B cell (primary cell): ENCODE measurements around the gene MRPL16. TPM values are rescaled to one million over a fixed set of nuclear protein-coding genes. Genes with fewer than 3 reads are reported as not detected.

ENCODE experiments used
- ATAC-seq: fragments of 200-7000 bp; cut with Tn5 transposase; one replicate; pipeline ENCODE4 v1.10.0; 2021; ENCODE audit warnings: low read depth, mild to moderate bottlenecking, moderate number of reproducible peaks, moderate library complexity
- CTCF ChIA-PET: fragments of 350-600 bp; sonication (Branson Sonifier 250); formaldehyde crosslinking; loops from one replicate; lab custom pipeline; 2021; ENCODE audit warnings: antibody characterized with exemption, inconsistent platforms; lab: Charles Lee
- POLR2A ChIA-PET: fragments of 350-600 bp; sonication (Branson Sonifier 250); formaldehyde crosslinking; loops from one replicate; lab custom pipeline; 2021; ENCODE audit warnings: antibody characterized with exemption; lab: Charles Lee
- DNase-seq: peaks from one replicate; pipeline ENCODE4 v3.0.0; 2013
- H2AFZ ChIP-seq: 2 replicates; pipeline ENCODE4 v1.6.1; 2012; ENCODE audit warnings: mild to moderate bottlenecking, low read depth, low read length; ENCODE audit not compliant: insufficient read depth, poor library complexity, severe bottlenecking
- H3K27ac ChIP-seq, 2 donors: 1 replicate in 1 of 2; 2 replicates in 1 of 2; pipeline ENCODE4 v1.5.1; 2012 to 2013; ENCODE audit warnings: low read length in 2 of 2, mild to moderate bottlenecking in 2 of 2, moderate library complexity in 1 of 2
- H3K27me3 ChIP-seq, 4 experiments: fragments of 200-600 bp in 1 of 4; sonication (generic) in 1 of 4; replicated peaks in 1 of 4; 1 replicate in 2 of 4; 2 replicates in 2 of 4; pipeline versions ENCODE4 v1.6.1 to v1.7.0; 2013 to 2016; ENCODE audit warnings: low read length in 3 of 4, mild to moderate bottlenecking in 2 of 4, mixed read lengths in 1 of 4, moderate library complexity in 1 of 4; ENCODE audit not compliant: insufficient read depth in 4 of 4, control insufficient read depth in 3 of 4; ENCODE audit errors: control extremely low read depth in 1 of 4
- H3K36me3 ChIP-seq, 2 experiments: replicated peaks in 1 of 2; 1 replicate in 1 of 2; 2 replicates in 1 of 2; pipeline versions ENCODE4 v1.6.1 to v1.7.1; 2013; ENCODE audit warnings: low read length in 1 of 2; ENCODE audit not compliant: insufficient read depth in 2 of 2, control insufficient read depth in 1 of 2; ENCODE audit errors: control extremely low read depth in 1 of 2, extremely low read depth in 1 of 2
- H3K4me1 ChIP-seq, 2 donors: fragments of 200-600 bp in 1 of 2; sonication (generic) in 1 of 2; 1 replicate in 1 of 2; 2 replicates in 1 of 2; pipeline versions ENCODE4 v1.5.1 to v1.6.1; 2013 to 2017; ENCODE audit warnings: low read length in 2 of 2; ENCODE audit not compliant: control insufficient read depth in 2 of 2, insufficient read depth in 2 of 2
- H3K4me2 ChIP-seq: replicated peaks from 2 replicates; pipeline ENCODE3; 2012; ENCODE audit warnings: mild to moderate bottlenecking, low read depth, low read length; ENCODE audit not compliant: poor library complexity, severe bottlenecking
- H3K4me3 ChIP-seq, 5 experiments: fragments of 200-600 bp in 1 of 5; sonication (generic) in 1 of 5; 1 replicate in 3 of 5; 2 replicates in 2 of 5; pipeline versions ENCODE4 v1.5.1 to v1.7.0; 2011 to 2016; ENCODE audit warnings: low read length in 4 of 5, mild to moderate bottlenecking in 4 of 5, low read depth in 2 of 5, control low read depth in 1 of 5, moderate library complexity in 1 of 5; ENCODE audit not compliant: insufficient read depth in 1 of 5; ENCODE audit errors: control extremely low read depth in 1 of 5, extremely low read depth in 1 of 5
- H3K79me2 ChIP-seq: fragments of 200-600 bp; sonication (generic); one replicate; pipeline ENCODE4 v1.6.0; 2016; ENCODE audit warnings: low read length; ENCODE audit not compliant: control insufficient read depth, insufficient read depth
- H3K9ac ChIP-seq: fragments of 200-600 bp; sonication (generic); 2 replicates; pipeline ENCODE4 v1.6.1; 2017; ENCODE audit warnings: mild to moderate bottlenecking, low read length, moderate library complexity
- H3K9me3 ChIP-seq, 3 donors: one replicate each; pipeline versions ENCODE4 v1.6.1 to v1.7.1; 2013; ENCODE audit warnings: low read length in 2 of 3; ENCODE audit not compliant: control insufficient read depth in 2 of 3, insufficient read depth in 1 of 3; ENCODE audit errors: control extremely low read depth in 1 of 3
- H4K20me1 ChIP-seq: 2 replicates; pipeline ENCODE4 v1.6.0; 2012; ENCODE audit warnings: mild to moderate bottlenecking, low read length; ENCODE audit not compliant: insufficient read depth, control insufficient read depth, poor library complexity, severe bottlenecking
- H3K27ac Mint-ChIP-seq: one replicate; pipeline ENCODE4 v1.8.0; 2021; ENCODE audit warnings: mixed read lengths
- H3K27me3 Mint-ChIP-seq: one replicate; pipeline ENCODE4 v1.8.0; 2021; ENCODE audit warnings: mixed read lengths
- H3K4me1 Mint-ChIP-seq: one replicate; pipeline ENCODE4 v1.8.0; 2021; ENCODE audit warnings: mixed read lengths
- H3K4me3 Mint-ChIP-seq: one replicate; pipeline ENCODE4 v1.8.0; 2021; ENCODE audit warnings: mixed read lengths
- H3K9me3 Mint-ChIP-seq: one replicate; pipeline ENCODE4 v1.8.0; 2022; ENCODE audit warnings: mixed read lengths; ENCODE audit not compliant: insufficient read depth
- CTCF ChIP-seq: fragments of 200-600 bp; IDR thresholded peaks from one replicate; pipeline ENCODE4 v1.8.0; 2022; ENCODE audit warnings: antibody characterized with exemption, mild to moderate bottlenecking
- EZH2 ChIP-seq: IDR thresholded peaks from 2 replicates; pipeline ENCODE4 v1.6.1; 2012; ENCODE audit warnings: borderline replicate concordance, low read depth, mild to moderate bottlenecking, moderate library complexity, low read length; ENCODE audit not compliant: insufficient read depth, poor library complexity, severe bottlenecking
- WGBS: methylation state at CpG from one replicate; pipeline ENCODE4 v1.1.5; 2013; ENCODE audit warnings: missing lambda C conversion rate; ENCODE audit not compliant: insufficient coverage; 5-methylcytosine and 5-hydroxymethylcytosine counted together
- intact Hi-C: fragments of 100-400 bp; cut with micrococcal nuclease; formaldehyde crosslinking; loops from one replicate; pipeline ENCODE4 v1.10.0; 2022
- polyA plus RNA-seq: library from polyadenylated mRNA; depleted of rRNA; stranded (reverse); fragments of >200 nt; gene quantifications from 2 replicates; pipeline ENCODE4 v1.2.3, GENCODE V29; 2012
- total RNA-seq, 2 donors: library from RNA; stranded (reverse); fragments of 120-200 nt in 1 of 2; gene quantifications; 1 replicate in 1 of 2; 2 replicates in 1 of 2; pipeline versions ENCODE4 v1.2.3 to v1.2.4, GENCODE V29; 2013 to 2022

MRPL16 gene
- total and polyA plus RNA-seq, 2 donors (not counting 1 experiment from before 2014, with no cell fraction given): 38.3 to 41.0 TPM

GRCh38 chr11:59822989-59823566, 12.5 kb upstream of the MRPL16 start:
- no peaks in the 10 kb centered on the region for H3K9me3 Mint-ChIP-seq

More at GRCh38 chr11:59822989-59823566, 12.5 kb upstream of the MRPL16 start:
- H4K20me1 ChIP-seq: no peaks in the 10 kb centered on the region
- peak overlapping the region; percentile 57 for H2AFZ ChIP-seq
- no peaks in the 10 kb centered on the region for H3K27me3 ChIP-seq
- no peak overlapping the region for H3K27ac ChIP-seq
- no peak overlapping the region for H3K4me2 ChIP-seq
- intact Hi-C loops: loop anchor here (10.0 kb wide), 1 partner anchor 372 kb away; no protein-coding TSS in a partner anchor
- H3K4me1 Mint-ChIP-seq: peaks cover 11% of the 10 kb centered on the region
- peaks cover 3% of the 10 kb centered on the region for H3K27me3 Mint-ChIP-seq
- ATAC-seq (peak; percentile 67), DNase-seq (peak; percentile 60)
- 4% methylated on average over 7 of the region's 9 CpGs for WGBS
- peaks cover 6 to 7% of the 10 kb centered on the region in 2 donors for H3K4me1 ChIP-seq
- CTCF ChIA-PET: no interaction called here
- POLR2A ChIA-PET: no interaction called here
- TF ChIP-seq CTCF: peak; percentile 66
- no peak for TF ChIP-seq EZH2
- no peaks in the 10 kb centered on the region for H3K36me3 ChIP-seq
- no peak overlapping the region for H3K4me3 Mint-ChIP-seq
- H3K79me2 ChIP-seq: no peaks in the 10 kb centered on the region
- H3K27ac Mint-ChIP-seq: no peak overlapping the region
- no peak overlapping the region for H3K4me3 ChIP-seq
- no peak overlapping the region for H3K9ac ChIP-seq
- H3K9me3 ChIP-seq: no peaks in the 10 kb centered on the region
